ENCODE results near the gene CCNE1. TPM values are rescaled to one million over a fixed set of nuclear protein-coding genes. Genes with fewer than 3 reads are reported as not detected.

CCNE1 gene
- total and polyA plus RNA-seq, 10 of the 15 experiments (the other 5 are each of a cell fraction or from before 2014, with no cell fraction given): 6.3 to 44.2 (median 35.8) TPM

DNA sequence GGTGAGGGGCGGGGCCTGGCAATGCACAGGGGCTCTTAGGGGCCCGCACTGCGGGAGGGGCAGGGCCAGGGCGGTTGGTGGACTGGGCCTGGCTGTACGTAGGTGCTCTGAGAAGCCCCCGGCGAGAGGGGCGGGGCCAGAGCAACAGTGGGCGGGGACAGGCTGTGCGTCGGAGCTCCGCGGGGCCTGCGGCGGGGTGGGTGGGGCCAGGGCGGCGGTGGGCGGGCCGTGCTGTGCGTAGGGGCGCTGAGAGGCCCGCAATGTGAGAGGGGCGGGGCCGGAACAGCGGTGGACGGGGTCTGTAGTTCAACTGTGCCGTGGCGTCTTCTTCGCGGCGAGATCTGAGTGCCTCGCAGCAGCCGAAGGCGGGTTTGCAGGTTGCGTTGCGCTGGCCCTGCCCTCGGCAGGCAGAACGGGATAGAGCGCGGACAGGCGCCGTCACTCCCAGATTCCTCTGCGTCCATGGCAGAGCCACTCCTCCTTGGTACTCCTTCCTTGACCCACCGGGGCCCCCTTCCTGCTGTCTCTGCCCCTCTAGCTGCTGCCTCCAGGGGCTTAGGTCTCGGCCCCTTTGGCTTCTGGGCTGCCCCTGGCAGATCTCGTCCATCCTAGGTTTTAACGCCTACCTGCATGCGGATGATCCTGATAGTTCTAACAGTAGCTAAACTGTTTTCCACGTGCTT, 33.2 kb downstream of the CCNE1 start (continued):
- TF ChIP-seq ZBTB11 (CRISPR knock-in tag; IDR thresholded peaks at IDR 0.05): no peak
- TF ChIP-seq IKZF2 (IDR thresholded peaks at IDR 0.05): peak in 1 of 2 experiments; percentile 28; a peak in 2 of 4 replicates
- no peak for TF ChIP-seq KLF5 (IDR thresholded peaks at IDR 0.05; ENCODE audit: partially characterized antibody)
- TF ChIP-seq RB1 (IDR thresholded peaks at IDR 0.05; ENCODE audit: borderline replicate concordance): no peak
- peak; percentile 64; the same call in 1 of the 2 replicates for TF ChIP-seq SIN3A (IDR thresholded peaks at IDR 0.05; ENCODE audit: low read depth, low read length)
- TF ChIP-seq RELB (IDR thresholded peaks at IDR 0.05; ENCODE audit: low read depth): no peak
- TF ChIP-seq, protein P1, sequence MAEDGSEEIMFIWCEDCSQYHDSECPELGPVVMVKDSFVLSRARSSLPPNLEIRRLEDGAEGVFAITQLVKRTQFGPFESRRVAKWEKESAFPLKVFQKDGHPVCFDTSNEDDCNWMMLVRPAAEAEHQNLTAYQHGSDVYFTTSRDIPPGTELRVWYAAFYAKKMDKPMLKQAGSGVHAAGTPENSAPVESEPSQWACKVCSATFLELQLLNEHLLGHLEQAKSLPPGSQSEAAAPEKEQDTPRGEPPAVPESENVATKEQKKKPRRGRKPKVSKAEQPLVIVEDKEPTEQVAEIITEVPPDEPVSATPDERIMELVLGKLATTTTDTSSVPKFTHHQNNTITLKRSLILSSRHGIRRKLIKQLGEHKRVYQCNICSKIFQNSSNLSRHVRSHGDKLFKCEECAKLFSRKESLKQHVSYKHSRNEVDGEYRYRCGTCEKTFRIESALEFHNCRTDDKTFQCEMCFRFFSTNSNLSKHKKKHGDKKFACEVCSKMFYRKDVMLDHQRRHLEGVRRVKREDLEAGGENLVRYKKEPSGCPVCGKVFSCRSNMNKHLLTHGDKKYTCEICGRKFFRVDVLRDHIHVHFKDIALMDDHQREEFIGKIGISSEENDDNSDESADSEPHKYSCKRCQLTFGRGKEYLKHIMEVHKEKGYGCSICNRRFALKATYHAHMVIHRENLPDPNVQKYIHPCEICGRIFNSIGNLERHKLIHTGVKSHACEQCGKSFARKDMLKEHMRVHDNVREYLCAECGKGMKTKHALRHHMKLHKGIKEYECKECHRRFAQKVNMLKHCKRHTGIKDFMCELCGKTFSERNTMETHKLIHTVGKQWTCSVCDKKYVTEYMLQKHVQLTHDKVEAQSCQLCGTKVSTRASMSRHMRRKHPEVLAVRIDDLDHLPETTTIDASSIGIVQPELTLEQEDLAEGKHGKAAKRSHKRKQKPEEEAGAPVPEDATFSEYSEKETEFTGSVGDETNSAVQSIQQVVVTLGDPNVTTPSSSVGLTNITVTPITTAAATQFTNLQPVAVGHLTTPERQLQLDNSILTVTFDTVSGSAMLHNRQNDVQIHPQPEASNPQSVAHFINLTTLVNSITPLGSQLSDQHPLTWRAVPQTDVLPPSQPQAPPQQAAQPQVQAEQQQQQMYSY (CRISPR knock-in tag; IDR thresholded peaks at IDR 0.05): no peak
- no peak for TF ChIP-seq BCL11A (IDR thresholded peaks at IDR 0.05; ENCODE audit: low read depth, low read length)
- TF ChIP-seq HDAC2 (IDR thresholded peaks at IDR 0.05): no peak
- TF ChIP-seq ASH2L (IDR thresholded peaks at IDR 0.05; ENCODE audit: borderline replicate concordance, low read depth): no peak
- TF ChIP-seq, protein P2, sequence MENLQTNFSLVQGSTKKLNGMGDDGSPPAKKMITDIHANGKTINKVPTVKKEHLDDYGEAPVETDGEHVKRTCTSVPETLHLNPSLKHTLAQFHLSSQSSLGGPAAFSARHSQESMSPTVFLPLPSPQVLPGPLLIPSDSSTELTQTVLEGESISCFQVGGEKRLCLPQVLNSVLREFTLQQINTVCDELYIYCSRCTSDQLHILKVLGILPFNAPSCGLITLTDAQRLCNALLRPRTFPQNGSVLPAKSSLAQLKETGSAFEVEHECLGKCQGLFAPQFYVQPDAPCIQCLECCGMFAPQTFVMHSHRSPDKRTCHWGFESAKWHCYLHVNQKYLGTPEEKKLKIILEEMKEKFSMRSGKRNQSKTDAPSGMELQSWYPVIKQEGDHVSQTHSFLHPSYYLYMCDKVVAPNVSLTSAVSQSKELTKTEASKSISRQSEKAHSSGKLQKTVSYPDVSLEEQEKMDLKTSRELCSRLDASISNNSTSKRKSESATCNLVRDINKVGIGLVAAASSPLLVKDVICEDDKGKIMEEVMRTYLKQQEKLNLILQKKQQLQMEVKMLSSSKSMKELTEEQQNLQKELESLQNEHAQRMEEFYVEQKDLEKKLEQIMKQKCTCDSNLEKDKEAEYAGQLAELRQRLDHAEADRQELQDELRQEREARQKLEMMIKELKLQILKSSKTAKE (IDR thresholded peaks at IDR 0.05; ENCODE audit: low read depth, poor library complexity, severe bottlenecking): no peak
- no peak for TF ChIP-seq MEF2A (IDR thresholded peaks at IDR 0.05; ENCODE audit: insufficient read depth, low read depth, low read length)
- no peak for TF ChIP-seq EZH2 (IDR thresholded peaks at IDR 0.05; ENCODE audit: borderline replicate concordance, control insufficient read depth, low read depth, low read length)
- TF ChIP-seq SPI1 (IDR thresholded peaks at IDR 0.05; ENCODE audit: borderline replicate concordance, insufficient read depth, low read depth, low read length): no peak
- no peak for TF ChIP-seq FOS (IDR thresholded peaks at IDR 0.05; ENCODE audit: borderline replicate concordance, extremely low read depth, insufficient read length)
- TF ChIP-seq MYC (IDR thresholded peaks at IDR 0.05; ENCODE audit: insufficient read depth, insufficient read length, insufficient replicate concordance, low read length, severe bottlenecking): no peak
- TF ChIP-seq ZNF622 (IDR thresholded peaks at IDR 0.05): no peak
